WTC11 (cell line): Measurements from ENCODE around the gene CLEC20A.
A peak's percentile ranks its signal among the peaks of the same experiment; 100 is the strongest.

Experiments
- ATF3 ChIP-seq: sonication (generic); formaldehyde crosslinking; conservative IDR thresholded peaks from 2 replicates; pipeline ENCODE4 v1.8.1; 2022; ENCODE audit warnings: mild to moderate bottlenecking, missing genetic modification reagents
- CREB1 ChIP-seq: sonication (generic); formaldehyde crosslinking; IDR thresholded peaks from 2 replicates; pipeline ENCODE4 v1.8.0; 2023; ENCODE audit warnings: mild to moderate bottlenecking, missing genetic modification reagents
- CTCF ChIP-seq: fragments of 200-600 bp; IDR thresholded peaks from 2 replicates; pipeline ENCODE4 v1.8.0; 2022; ENCODE audit warnings: antibody characterized with exemption
- ELF4 ChIP-seq: sonication (generic); formaldehyde crosslinking; IDR thresholded peaks from 2 replicates; pipeline ENCODE4 v1.8.1; 2022; ENCODE audit warnings: low read depth, mild to moderate bottlenecking, moderate library complexity, missing genetic modification reagents
- KAT7 ChIP-seq: sonication (generic); formaldehyde crosslinking; IDR thresholded peaks from 2 replicates; pipeline ENCODE4 v1.8.1; 2023; ENCODE audit warnings: missing genetic modification reagents, mild to moderate bottlenecking, borderline replicate concordance
- NR1H2 ChIP-seq: sonication (generic); formaldehyde crosslinking; IDR thresholded peaks from 2 replicates; pipeline ENCODE4 v1.9.0; 2021; ENCODE audit warnings: mild to moderate bottlenecking, moderate library complexity, missing genetic modification reagents
- TCF7 ChIP-seq: sonication (generic); formaldehyde crosslinking; IDR thresholded peaks from 2 replicates; pipeline ENCODE4 v1.8.0; 2022; ENCODE audit warnings: mild to moderate bottlenecking, low read depth, missing genetic modification reagents, moderate library complexity
- USF1 ChIP-seq: sonication (generic); formaldehyde crosslinking; IDR thresholded peaks from 2 replicates; pipeline ENCODE4 v1.8.0; 2022; ENCODE audit warnings: mild to moderate bottlenecking, missing genetic modification reagents

GRCh38 chr1:178500091-178500770 lies 3.5 kb upstream of the CLEC20A start:
- TF ChIP-seq CTCF (peak; percentile 28; the same call in 1 of the 2 replicates), KAT7 (CRISPR knock-in tag) (no peak), TCF7 (CRISPR knock-in tag) (no peak), ATF3 (CRISPR knock-in tag) (no peak), USF1 (no peak), ELF4 (CRISPR knock-in tag) (no peak), NR1H2 (CRISPR knock-in tag) (no peak), CREB1 (CRISPR knock-in tag) (no peak)
